IPS-18c (cell line): ENCODE data around the gene CHRD.
"Not testable (repeated sequence)": the region's sequence is repeated elsewhere in the genome, so short reads cannot be mapped to it uniquely, and the experiment has no call there.

Experiments used
- H3K4me3 ChIP-seq: 2 replicates; pipeline ENCODE4 v1.7.0; 2013; ENCODE audit warnings: low read depth, mild to moderate bottlenecking, low read length, moderate library complexity; ENCODE audit not compliant: insufficient read depth
- H3K9me3 ChIP-seq: one replicate; pipeline ENCODE4 v1.6.1; 2013; ENCODE audit warnings: mild to moderate bottlenecking, low read length, moderate library complexity; ENCODE audit not compliant: control insufficient read depth, insufficient read depth

Gene CHRD

DNA sequence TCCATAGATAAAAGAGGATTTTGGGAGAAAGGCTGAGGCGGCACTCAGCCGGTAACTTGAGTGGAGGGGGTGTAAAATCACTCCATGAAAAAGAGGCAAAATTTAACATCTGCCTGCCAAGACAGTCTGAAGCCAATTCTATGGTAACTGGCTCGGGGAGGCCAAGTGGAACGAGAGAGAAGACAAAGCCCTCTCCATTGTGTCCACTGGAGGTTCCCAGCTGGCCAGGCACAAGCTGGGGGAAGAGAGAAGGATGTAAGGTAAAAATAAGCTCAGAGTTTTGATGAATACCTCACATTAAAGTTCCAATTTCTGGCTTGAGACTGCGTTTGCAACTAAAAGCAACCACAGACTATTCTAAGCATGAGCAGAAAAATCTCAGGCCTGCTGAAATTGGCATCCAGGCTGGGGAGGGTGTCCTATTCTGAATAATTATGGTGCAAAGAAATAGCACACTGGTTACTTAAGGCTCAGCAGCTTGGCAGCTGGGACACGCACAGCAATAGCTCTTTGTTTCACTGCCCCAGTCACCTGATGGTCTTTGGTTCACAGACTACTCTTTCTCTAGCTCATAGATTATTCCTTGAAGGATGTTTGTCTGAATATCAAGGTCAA, 48.8 kb downstream of the CHRD start:
- no peak overlapping the region for H3K4me3 ChIP-seq
- no peaks in the 10 kb centered on the region for H3K9me3 ChIP-seq

DNA sequence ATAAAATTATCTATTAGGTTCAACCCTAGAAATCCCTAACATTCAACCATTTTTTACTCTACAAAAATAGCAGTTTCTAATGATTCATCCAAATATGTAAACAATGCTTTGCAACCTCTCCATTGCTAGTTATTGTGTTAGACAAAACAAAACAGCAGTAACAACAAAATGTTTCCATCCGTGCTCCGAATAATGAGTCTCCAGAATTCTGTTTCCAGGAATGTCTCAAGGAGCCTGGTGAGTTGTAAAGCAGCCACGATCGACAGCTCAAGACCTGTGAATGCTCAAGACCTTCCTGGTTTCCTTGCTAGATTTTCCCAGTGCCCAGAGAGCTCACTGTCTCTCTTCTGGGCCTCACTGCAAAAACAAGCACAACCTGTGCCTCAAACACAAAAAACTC, 49.9 kb downstream of the CHRD start:
- Histone ChIP-seq H3K9me3 (no peaks in the 10 kb centered on the region), H3K4me3 (no peak overlapping the region)

DNA sequence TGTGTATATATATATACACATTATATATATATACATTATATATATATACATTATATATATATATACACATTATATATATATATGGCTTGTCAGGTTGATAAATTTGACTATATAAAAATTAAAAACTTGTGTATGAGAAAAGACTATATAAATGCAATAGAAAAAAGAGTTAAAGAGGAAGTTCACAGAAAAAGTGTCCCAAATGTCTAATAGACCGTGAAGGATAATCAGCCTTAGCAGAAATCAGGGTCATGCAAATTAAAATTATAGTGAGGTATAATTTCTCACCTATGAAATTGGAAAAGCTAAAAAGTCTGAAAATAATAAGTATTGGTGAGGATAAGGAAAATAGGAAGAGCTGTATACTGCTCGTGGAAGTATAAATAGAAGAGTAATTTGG, 51.1 kb downstream of the CHRD start:
- H3K4me3 ChIP-seq = no peak overlapping the region

GRCh38 chr3:184433178-184433577, 53.3 kb downstream of the CHRD start:
- not testable (repeated sequence) for H3K9me3 ChIP-seq, H3K4me3 ChIP-seq

More for the DNA sequence above, 51.1 kb downstream of the CHRD start:
- no peaks in the 10 kb centered on the region for H3K9me3 ChIP-seq

DNA sequence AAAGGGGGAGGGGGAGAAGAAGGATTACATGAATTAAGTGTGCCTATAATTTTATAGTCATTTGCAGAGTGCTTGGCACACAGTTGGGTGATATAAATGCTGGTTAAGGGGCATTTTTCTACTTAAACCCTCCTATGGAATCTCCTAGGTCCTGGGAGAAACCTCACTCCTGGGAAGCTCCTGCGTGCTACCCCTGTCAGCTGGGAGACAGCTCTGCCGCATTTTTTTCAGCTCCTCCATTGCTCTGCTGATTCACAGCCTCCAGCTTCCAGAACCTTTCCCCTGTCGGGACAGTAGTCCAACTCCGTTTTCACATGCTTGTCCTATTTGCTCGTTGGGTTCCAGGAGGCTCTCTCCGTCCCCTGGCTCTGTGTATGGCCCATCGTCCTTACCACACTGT, 59.2 kb downstream of the CHRD start:
- no peak overlapping the region for H3K4me3 ChIP-seq

More for the DNA sequence above, 59.2 kb downstream of the CHRD start:
- no peaks in the 10 kb centered on the region for H3K9me3 ChIP-seq
